Fibroblast of skin of right biceps (primary cell): ENCODE data around the gene MYRF.
A peak's percentile ranks its signal among the peaks of the same experiment; 100 is the strongest.

Experiments used
- DNase-seq: peaks from one replicate; pipeline ENCODE4 v3.0.0-alpha.2; 2013

Gene MYRF

DNA sequence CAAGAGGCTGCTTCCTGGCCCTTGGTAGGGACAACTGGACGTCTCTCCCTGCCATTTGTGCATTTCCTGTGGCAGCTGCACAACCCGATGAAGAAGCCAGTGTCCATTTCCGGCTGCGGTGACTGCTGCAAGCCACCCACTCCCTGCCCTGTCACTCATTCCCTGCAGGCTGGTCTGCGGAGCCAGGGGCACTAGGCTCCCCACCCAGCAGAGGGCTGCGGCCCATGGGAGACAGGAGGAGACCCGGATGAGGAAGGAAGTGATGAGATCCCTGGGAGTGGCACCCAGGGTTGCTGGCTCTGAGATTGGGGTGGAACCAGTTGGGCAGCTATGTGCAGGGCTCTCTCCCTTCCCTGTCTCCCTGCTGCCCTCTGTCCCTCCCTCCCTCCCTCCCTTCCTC, 10.0 kb upstream of the MYRF start:
- no peak for DNase-seq

DNA sequence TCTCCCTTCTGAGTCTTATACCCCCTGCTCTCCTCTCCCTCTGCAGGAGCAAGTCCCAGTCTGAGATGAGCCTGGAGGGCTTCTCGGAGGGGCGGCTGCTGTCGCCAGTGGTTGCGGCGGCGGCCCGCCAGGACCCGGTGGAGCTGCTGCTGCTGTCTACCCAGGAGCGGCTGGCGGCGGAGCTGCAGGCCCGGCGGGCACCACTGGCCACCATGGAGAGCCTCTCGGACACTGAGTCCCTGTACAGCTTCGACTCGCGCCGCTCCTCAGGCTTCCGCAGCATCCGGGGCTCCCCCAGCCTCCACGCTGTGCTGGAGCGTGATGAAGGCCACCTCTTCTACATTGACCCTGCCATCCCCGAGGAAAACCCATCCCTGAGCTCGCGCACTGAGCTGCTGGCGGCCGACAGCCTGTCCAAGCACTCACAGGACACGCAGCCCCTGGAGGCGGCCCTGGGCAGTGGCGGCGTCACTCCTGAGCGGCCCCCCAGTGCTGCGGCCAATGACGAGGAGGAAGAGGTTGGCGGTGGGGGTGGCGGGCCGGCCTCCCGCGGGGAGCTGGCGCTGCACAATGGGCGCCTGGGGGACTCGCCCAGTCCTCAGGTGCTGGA, 8.8 kb upstream of the MYRF start:
- DNase-seq = no peak

DNA sequence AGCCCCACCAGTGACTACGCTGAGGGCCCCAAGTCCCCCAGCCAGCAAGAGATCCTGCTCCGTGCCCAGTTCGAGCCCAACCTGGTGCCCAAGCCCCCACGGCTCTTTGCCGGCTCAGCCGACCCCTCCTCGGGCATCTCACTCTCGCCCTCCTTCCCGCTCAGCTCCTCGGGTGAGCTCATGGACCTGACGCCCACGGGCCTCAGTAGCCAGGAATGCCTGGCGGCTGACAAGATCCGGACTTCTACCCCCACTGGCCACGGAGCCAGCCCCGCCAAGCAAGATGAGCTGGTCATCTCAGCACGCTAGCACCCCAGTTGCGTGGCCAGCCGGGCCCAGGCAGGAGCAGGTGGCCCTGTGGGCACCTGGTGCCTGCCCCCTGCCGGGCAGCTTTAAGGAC, 8.3 kb upstream of the MYRF start:
- DNase-seq = no peak

DNA sequence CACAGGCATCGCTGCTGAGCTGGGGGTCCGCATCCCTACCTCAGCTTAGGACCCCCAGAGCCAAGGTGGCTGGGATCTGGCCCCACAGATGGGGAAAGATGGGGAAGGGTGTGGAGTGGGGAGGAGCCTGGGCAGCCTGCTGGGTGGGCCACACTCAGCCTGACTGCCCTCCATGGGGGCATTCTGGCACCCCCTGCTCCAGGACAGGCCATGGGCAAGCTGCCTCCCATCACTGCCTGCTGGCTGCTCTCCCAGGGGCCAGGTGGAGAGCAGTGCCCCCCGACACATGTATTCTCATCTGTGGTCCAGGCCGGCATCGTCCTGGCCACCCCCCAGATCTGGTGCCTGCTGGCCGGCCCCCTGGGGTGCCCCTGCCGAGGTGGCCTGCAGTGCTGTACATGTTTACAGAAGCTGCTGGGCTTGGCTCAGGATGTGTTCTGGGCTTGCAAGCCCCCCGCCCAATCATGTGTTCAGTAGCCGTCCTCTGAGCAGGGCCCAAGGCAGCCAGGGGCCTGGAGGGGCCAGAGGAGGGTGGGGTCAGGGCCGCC, 7.8 kb upstream of the MYRF start:
- DNase-seq = no peak

DNA sequence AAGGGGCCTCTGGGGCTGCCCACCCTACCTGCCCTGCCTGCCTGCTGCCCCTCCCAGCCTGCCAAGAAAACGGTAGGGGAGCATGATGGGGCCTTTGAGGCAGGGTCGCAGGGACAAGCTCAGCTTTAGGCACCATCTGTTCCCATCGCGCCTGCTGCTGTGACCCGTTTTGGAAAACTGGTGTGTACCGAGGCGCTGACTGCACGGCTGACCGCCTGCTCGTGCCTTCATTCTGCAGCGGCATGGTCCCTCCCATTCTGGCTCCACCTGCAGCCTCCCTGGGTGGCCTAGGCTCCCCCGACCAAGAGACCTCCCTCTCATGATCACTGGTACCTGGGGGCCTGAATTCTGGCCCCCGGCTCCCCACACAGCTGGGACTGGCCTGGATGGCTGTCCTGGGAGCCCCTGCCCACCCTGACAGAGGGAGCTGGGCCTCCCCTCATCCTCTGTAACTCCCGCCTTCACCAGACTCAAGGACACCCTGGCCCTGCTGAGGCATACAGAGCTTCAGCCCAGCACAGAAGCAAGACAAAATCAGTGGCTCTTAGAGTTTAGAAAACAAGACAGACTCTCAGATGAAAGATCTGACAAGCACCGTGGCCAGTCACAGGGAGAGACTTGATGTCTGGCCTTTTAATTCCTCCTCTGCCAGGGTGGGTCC, 6.5 kb upstream of the MYRF start:
- DNase-seq = no peak

DNA sequence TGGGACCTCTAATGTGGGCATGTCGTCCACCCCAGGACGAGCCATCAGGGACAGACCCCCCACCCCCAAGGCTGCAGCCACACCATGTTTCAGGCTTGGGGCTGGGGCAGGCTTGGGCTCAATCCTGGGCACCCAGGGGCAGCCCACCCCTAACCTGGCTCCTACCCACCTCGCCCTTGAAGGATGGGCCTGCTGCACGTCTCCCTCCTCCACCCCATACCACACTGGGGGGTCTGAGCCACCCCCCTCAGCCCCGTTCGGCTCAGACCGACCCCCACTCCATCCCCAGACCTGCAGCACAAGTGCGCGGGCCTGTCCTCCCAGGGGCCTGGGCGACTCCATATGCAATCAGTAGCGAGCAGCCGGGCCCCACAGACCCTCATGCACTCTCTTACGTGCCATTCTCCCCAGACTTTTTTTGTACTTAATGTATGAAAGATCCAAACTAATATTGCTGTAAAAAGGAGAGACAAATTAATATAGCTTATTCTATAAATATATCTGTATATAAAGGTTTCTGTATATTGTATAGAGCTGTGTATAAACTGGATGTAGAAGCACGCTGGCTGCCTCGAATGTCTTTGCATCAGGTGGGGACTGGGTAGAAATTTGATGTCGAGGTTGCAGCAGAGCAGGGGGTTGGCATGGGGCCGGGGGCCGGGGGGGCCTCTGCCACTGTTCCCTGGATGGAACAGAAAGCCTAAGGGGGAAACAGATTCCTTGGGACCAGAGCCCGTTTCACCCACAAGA, 5.8 kb upstream of the MYRF start:
- no peak for DNase-seq

DNA sequence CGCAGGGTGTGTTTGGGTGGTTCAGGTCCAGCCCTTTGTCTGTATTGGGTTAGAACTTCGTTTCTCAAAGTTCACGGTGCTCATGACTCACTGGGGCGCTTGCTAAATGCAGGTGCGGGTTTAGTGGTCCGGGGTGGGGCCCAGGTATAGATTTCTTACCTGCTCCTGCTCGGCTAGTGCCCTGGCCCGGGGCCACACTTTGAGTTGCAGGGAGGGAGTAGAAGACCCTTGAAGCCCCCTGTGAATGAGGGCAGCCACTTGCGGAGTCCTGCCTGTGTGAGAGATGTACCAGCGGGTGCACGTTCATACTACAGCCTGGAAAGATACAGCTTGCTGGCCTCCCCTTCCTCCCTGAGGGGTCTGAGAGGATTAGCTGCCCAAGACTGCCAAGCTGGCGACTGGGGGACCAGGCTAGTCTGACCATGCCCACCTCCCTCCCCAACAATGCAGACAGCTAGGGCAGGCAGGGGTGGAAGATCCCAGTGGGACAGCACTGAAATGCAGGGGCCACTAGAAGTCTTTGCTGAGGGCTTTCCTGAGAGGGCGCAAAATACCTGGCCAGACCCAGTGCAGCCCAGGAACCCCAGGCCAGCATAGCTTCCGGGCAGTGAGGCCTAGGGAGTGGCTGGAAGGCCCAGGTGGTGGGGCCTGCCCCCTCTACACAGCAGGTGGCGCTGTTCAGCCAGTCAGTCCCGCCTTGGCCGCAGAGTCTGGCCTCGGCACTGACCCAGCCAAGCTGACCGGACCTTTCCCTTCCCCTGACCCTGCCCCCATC, 5.1 kb upstream of the MYRF start:
- peak; percentile 31 for DNase-seq

DNA sequence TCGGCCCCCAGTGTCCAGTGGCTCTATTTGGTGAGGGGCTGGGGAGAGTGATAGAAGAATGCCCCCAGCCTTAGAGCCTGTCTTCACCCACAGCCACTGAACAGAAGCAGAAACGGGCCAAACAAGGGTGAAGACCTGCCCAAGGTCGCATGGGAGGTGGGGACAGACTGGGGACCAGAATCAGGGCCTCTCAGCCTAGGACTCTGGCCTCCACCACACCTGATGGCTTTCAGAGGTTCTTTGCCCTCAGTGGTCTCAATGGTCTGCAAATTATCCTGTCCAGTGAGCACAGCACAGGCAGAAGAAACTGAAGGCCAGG, 4.5 kb upstream of the MYRF start:
- DNase-seq = no peak

DNA sequence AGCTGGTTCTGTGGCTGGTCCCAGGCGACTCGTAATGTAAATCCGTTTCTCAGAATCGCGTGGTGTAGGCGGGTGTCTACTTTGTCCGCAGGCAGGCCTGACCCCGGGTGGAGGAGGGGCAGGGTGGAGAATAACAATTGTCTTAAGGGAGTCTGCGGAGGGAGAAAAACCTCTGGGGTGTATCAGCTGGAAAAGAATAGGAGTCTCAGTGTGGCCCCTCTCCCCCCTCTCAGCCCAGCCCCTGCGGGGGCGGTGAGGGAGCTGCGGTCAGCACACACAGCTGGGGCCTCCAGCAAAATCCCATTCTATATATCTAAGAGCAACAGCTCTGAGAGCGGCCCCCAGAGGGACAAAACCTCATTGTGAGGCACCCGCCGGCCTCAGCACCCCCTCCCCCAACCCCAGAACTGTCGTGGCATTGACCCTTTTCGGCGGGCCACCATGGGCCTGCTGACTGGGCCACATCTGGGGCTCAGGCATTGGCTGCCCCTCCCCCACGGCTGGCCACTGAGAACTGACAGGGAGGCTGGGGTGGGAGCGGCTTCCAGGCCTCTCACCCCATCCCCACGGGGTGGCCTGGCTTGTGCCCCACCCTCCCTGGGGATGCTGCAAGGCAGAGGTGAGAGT, 2.7 kb upstream of the MYRF start:
- DNase-seq = no peak

DNA sequence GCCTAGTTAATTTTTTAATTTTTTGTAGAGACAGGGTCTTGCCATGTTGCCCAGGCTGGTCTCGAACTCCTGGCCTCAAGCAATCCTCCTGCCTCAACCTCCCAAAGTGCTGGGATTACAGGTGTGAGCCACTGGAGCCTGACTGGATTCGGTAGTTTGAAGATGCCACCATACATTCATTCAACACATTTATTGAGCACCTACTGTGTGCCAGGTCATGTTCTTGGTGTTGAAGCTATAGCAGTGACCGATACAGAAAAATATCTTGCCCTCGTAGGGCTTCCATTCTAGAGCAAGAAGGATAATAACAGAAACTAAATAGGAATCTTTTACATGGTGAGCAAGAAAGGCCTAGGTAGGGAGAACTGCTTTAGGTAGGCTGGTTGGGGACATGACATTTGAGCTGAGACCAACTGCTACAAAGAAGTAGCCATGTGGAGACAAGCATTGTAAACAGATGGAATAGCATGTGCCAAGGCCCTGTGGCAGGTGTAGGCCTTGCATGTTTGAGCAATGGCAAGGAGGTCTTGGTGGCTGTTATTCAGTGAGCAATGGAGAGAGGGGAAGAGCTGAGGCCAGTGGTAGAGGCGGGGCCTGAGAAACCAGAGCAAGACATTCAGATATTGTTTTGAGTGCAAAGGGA, 1.7 kb upstream of the MYRF start:
- DNase-seq = no peak

DNA sequence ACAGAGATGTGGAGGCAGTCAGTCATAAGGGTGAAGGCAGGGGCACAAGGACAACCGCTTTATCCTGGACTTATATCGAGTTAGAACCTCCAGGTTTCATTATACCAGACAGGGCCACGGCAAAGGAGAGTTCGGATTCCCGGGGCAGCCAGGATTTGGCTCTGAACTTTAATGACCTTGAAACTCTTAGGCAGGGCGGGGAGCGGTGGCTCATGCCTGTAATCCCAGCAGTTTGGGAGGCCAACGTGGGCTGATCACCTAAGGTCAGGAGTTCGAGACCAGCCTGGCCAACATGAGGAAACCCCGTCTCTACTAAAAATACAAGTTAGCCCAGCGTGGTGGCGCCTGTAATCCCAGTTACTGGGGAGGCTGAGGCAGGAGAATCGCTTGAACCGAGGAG, 1.1 kb upstream of the MYRF start:
- DNase-seq = no peak

DNA sequence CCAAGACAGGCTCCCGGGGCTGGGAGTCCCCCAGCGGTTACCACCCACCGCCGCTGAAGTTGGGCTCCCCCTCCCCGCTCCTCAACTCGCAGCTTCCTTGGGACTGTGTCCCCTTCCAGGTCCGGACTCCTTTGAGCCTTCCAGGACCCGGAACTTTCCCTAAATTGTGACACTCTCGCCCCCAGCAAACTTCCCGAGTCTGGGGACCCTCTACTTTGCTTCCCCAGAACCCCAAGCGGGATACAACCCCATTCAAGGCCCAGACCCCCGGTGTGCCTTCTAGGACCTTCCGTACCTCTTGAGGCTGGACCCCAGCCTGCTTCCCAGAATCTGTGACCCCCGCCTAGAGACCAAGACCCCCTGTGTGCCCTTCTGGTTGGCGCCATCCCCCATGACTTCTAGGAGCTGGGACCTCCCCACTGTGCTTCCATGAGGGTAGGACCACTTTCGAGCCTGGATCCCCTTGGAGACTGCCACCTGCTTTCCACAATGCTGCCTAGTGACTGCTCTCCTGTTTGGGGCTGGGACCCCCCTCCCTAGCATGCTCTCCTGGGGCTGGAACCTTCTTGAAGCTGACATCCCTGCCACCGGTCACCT, 587 bp downstream of the MYRF start:
- no peak for DNase-seq

DNA sequence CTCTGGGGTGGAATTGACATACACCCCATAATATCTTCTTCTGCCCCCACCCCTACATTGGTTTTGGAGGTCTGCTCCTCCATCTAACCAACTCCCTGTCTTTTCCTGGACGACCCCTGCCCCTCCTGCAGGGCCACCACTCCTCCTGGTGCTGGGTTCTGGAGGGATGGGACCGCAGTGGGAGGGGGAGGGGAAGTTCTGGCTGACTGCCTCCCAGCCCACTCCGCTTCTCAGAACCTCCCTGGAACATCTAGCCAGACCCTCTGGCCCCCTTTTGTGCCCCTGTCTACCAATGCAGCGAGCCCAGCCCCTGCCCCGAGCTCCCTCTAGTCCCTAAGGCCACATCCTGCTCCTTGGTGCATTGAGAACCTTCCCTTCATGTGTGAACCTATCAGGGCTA, 1.2 kb downstream of the MYRF start:
- no peak for DNase-seq

DNA sequence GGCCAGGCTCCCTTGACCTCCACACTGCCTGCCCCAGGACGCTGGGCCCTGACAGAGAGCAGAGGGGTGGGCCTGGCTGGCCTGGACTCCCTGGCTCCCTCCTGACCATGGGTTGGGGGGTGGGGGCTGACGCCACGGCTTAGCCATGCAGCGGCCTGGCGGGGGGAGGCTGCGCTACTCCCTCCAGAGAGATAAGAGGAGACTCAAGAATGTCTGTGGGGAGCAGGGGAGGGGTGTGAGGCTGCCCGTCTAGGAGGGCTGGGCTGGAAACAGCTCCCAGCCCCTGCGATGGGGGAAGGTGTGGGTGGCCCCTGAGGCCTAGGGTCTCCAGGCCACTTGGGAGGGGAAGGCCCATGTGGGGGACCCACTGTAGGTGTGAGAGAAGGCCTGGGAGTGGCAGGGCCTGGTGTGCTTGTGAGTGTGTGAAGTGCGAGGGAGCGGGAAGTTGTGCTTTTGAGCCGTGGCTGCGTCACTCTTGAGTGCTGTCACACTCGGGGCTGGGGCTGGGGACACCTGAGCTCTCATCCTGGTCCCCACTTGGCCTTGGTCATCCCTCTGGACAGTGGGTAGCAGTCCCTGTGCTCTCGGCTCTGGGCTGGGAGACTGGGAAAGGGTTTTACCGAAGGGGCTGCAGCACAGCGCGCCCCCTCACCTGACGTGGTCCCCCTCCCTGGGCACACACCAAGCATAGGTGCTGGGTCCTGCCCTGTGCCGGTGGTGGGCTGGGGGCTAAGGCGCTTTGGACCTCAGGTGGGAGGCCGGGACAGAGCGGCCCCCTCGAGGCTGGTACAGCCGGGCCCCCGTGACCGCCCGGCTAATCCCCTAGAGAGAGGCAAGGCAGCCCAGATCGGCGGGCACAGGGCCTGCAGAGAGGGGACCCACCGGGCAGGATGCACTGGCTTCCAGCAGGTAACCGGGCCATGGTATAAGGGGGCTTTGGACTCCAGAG, 2.4 kb downstream of the MYRF start:
- DNase-seq = peak; percentile 62

DNA sequence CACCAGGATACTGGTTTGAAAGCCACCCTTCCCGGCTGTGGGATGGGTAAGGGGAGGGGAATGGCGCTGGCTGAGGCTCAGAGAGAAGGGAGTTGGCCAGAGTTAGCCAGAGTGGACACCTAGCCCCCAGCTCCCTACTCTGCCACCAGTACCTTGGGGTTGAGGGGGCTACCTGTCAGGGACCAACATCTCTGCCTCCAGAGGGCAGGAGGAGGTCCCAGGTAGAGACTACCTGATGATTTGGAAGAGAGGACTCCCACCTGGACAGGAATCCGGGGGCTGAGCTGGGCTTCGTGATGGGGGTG, 3.7 kb downstream of the MYRF start:
- DNase-seq = no peak

DNA sequence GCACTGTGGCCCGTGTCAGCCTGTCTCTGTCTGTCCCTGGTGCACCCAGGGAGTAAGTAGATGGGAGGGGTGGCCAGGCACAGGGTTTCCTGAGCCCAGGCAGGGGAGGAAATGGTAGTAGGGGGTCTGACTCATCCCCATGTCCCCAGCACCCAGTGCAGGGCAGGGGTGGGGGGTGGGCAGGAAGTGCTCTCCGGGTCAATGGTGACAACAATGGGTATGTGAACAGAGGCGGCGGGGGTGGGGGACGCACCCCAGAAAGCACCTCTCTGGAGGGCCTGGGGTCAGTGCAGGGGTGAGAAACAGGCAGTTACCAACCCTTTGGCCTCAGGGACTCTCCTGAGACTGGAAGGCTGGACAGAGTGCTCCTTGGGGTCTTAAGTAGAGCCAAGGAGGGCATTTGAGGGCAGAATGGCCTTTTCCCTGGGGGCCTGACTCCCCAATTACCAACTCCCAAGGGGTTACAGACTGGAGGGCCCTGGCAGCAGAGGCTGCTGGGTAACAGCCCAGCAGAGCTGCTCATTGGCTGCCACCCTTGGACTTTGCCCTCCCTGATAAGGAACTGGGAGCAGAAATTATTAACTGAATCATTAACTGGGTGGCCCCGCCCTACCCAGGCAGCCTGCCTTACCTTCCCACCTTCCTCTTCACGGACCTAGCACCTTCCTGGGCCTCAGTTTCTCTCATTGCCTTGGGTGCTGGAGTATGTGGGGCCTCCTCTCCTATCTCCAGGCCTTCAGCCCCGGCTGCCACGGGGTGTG, 4.2 kb downstream of the MYRF start:
- peak; percentile 81 for DNase-seq

DNA sequence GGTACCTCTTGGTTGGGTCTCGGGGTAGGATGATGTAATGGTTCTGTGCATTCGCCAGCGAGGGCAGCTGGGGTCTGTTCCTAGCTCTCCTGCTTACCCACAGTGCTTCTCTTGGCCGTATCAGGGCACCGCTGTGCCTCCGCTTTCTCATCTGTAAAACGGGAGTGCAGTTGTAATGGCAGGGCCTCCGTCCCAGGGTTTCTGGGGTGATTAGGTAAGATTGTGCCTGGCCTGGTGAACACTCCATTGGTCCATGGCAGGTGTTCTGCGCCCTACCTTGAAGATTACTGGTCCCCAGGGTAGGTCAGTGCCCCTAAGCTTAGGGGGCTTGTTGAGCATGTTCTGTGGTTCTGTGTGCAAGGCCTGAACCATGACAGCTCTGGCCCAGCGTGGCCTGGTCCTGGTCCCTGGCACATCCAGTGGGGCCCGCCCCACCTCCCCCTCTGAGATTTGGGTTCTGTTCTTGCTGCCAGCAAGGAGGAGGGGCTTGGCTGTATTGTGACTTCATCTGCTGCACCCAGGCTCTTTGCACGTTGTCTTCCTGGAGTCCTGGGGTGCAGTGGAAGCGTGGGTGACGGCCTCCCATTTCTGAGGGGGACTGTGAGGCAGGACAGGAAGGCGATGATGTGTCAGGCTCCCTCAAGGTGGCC, 4.9 kb downstream of the MYRF start:
- DNase-seq = no peak

DNA sequence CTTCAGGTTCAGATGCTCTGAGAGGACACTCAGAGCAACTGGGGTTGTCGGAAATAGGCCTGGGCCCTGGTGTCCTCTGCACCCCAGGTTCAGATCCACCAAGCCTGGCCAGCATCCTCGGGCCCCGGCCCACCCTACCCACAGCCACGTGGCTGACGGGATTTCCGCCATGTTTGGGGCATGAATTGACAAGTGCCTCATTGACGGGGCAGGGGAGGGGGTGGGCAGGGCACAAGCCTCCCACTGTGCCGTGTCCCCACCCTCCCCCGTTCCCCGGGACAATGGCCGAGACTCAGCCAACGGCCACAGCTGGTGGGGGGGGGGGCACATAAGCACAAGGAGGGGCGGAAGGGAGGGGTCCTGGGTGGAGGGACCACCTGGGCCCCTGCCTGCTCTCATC, 8.5 kb downstream of the MYRF start:
- DNase-seq = no peak

DNA sequence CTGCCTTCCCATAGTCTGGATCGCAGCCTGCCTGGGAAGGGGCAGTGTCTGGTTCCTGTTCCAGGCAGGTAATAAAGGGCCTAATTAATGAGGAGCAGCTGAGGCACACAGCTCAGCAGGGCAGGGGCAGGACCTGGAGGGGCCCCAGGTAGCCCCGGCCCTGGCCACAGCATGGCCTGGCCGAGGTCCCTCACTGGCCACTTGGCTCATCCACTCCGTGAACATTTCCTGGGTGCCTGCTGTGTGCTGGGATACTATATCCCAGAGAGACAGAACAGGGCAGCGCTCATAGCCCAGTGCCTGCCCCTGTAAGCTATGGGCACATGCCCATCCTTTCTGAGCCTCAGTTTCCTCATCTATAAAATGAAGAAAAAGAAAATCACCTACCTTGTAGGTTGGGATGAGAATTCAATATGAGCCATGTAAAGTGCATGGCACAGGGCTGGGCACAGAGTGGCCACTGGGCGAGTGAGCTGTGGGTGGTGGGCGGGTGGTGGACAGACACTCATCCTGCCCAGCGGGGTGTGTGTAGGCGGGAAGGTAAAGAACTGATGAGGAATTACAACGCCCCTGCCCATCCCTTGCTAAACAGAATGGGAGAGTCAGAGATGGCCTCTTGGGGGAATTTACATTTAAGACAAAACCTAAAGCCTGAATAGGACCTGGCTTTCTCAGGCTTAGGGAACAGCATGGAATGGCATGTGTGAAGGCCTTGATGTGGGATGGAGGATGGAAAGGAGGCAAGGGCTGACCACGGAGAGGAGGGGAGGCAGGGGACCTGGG, 9.2 kb downstream of the MYRF start:
- no peak for DNase-seq
